ENCODE data around the gene RETREG3.

The RETREG3 gene

DNA sequence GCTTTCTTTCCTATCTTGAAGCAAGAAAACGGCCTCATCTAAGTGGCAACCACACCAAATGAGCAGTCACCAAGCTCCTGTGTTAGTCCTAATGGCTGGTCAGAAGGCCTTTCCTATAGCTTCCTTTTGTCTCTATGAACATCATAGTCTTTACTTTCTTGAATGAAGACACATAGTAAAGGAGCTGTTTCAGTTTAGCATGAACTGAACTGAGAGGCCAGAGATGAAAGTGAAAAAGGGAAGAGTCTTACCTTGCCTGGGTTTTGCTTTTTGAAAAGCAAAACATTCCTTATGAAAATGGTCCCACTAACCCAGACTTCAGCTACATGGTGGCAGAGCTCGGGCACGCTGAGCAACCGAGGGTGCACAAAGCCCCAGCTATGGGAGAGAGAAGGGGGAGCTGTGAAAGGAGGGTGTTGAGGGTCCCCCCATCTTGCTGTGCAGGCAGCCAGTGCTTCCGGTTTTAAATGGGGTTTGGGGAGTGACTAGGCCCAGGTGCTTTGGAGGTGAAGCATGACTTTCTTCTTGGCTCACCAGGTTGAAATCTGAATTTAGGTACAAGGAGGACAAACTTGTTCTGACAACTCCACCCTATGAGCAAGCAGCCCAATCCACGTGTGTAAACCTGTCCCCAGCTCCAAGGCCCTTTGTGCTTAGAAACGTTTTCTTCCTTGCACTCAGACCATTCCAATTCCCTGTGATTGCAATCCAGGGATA is 22.5 kb downstream of the RETREG3 start:
- Histone ChIP-seq H3K36me3 (peaks cover 92% of the 10 kb centered on the region), H3K27me3 (no peaks in the 10 kb centered on the region), H3K27ac (peak overlapping the region; percentile 13), H3K4me1 (ENCODE audit: control insufficient read depth in 1 of 2, insufficient read depth in 1 of 2, low read depth in 1 of 2, low read length in 1 of 2) (peaks cover 13 to 19% of the 10 kb centered on the region in 2 experiments), H3K9me3 (no peaks in the 10 kb centered on the region), H3K4me3 (ENCODE audit: low read depth in 1 of 2, low read length in 1 of 2) (no peak overlapping the region)
- TF ChIP-seq, protein P1, sequence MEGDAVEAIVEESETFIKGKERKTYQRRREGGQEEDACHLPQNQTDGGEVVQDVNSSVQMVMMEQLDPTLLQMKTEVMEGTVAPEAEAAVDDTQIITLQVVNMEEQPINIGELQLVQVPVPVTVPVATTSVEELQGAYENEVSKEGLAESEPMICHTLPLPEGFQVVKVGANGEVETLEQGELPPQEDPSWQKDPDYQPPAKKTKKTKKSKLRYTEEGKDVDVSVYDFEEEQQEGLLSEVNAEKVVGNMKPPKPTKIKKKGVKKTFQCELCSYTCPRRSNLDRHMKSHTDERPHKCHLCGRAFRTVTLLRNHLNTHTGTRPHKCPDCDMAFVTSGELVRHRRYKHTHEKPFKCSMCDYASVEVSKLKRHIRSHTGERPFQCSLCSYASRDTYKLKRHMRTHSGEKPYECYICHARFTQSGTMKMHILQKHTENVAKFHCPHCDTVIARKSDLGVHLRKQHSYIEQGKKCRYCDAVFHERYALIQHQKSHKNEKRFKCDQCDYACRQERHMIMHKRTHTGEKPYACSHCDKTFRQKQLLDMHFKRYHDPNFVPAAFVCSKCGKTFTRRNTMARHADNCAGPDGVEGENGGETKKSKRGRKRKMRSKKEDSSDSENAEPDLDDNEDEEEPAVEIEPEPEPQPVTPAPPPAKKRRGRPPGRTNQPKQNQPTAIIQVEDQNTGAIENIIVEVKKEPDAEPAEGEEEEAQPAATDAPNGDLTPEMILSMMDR (IDR thresholded peaks at IDR 0.05) = no peak

DNA sequence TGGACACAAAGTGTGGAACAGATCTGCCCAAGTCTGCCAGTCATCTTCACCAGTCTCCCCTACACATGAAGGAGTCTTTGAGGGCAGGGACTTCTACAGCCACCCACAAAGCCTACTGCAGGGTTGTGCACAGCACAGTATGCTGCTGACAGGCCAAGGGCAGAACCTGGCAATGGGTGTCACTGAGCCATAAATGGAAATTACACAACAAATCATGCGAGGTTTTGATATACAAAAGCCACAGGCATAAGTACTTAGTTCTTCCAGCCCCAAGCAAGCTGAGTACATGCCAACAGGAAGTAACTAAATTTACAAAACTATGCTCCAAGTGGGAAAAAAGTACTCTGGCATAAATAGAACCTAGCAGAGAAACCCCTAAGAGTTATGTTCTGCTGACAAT is 23.8 kb downstream of the RETREG3 start:
- Histone ChIP-seq H3K36me3 (peaks cover 89% of the 10 kb centered on the region), H3K4me1 (ENCODE audit: control insufficient read depth in 1 of 2, insufficient read depth in 1 of 2, low read depth in 1 of 2, low read length in 1 of 2) (peaks cover 13 to 20% of the 10 kb centered on the region in 2 experiments), H3K27ac (peak overlapping the region; percentile 82), H3K27me3 (no peaks in the 10 kb centered on the region), H3K4me3 (ENCODE audit: low read depth in 1 of 2, low read length in 1 of 2) (peak overlapping the region in 1 of 2 experiments; percentile 18), H3K9me3 (no peaks in the 10 kb centered on the region)
- TF ChIP-seq, protein P1 (IDR thresholded peaks at IDR 0.05) = no peak

DNA sequence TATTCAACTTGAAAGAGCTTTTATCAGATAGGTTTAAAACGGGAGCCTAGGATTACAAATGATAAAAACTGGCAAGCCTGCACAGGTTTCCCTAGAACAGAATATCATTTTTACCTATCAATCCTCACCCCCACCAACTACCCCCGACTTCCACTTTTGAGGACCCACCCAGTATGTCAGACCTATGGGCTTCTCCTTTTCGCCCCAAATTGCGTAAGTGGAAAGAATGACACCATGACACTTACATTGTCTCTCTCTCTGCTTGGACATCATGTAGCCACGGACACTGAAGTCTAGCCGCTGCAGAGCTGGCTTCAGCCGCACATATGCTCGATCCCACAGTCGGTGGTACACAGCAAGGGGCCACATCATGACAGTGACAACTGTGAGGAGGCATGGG is 24.3 kb downstream of the RETREG3 start:
- TF ChIP-seq, protein P1 (IDR thresholded peaks at IDR 0.05) = no peak
- Histone ChIP-seq H3K27ac (peak overlapping the region; percentile 82), H3K27me3 (no peaks in the 10 kb centered on the region), H3K9me3 (no peaks in the 10 kb centered on the region), H3K36me3 (peaks cover 89% of the 10 kb centered on the region), H3K4me1 (ENCODE audit: control insufficient read depth in 1 of 2, insufficient read depth in 1 of 2, low read depth in 1 of 2, low read length in 1 of 2) (peaks cover 13 to 25% of the 10 kb centered on the region in 2 experiments), H3K4me3 (ENCODE audit: low read depth in 1 of 2, low read length in 1 of 2) (peak overlapping the region in 1 of 2 experiments; percentile 18)

- H3K27ac ChIP-seq = no peak overlapping the region
- H3K4me3 ChIP-seq (ENCODE audit: low read depth in 1 of 2, low read length in 1 of 2) = no peak overlapping the region
- H3K9me3 ChIP-seq = no peaks in the 10 kb centered on the region
- no peaks in the 10 kb centered on the region for H3K27me3 ChIP-seq
- peaks cover 34 to 51% of the 10 kb centered on the region in 2 experiments for H3K4me1 ChIP-seq (ENCODE audit: control insufficient read depth in 1 of 2, insufficient read depth in 1 of 2, low read depth in 1 of 2, low read length in 1 of 2)
- TF ChIP-seq, protein P1 (IDR thresholded peaks at IDR 0.05) = no peak
- peaks cover 71% of the 10 kb centered on the region for H3K36me3 ChIP-seq
These were observed 27.4 kb downstream of the RETREG3 start for GRCh38 chr17:42581744-42582270.

GRCh38 chr17:42579794-42580551 is 29.2 kb downstream of the RETREG3 start:
- Histone ChIP-seq H3K4me3 (ENCODE audit: low read depth in 1 of 2, low read length in 1 of 2) (no peak overlapping the region), H3K36me3 (peaks cover 61% of the 10 kb centered on the region), H3K4me1 (ENCODE audit: control insufficient read depth in 1 of 2, insufficient read depth in 1 of 2, low read depth in 1 of 2, low read length in 1 of 2) (peaks cover 29 to 47% of the 10 kb centered on the region in 2 experiments), H3K9me3 (no peaks in the 10 kb centered on the region), H3K27ac (peak overlapping the region; percentile 96), H3K27me3 (no peaks in the 10 kb centered on the region)
- TF ChIP-seq, protein P1 (IDR thresholded peaks at IDR 0.05) = no peak
